ENCODE measurements around the gene DEFB131A. TPM values are rescaled to one million over a fixed set of nuclear protein-coding genes. Genes with fewer than 3 reads are reported as not detected.
"Not testable (repeated sequence)": the region's sequence is repeated elsewhere in the genome, so short reads cannot be mapped to it uniquely, and the experiment has no call there.

DEFB131A gene, protein sequence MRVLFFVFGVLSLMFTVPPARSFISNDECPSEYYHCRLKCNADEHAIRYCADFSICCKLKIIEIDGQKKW
- not detected for total RNA-seq
- not detected for polyA plus RNA-seq (2013, experiment 1 of 2)
- not detected for polyA plus RNA-seq (2013, experiment 2 of 2)
- total RNA-seq, result 0 reads per million in 172 experiments

DNA sequence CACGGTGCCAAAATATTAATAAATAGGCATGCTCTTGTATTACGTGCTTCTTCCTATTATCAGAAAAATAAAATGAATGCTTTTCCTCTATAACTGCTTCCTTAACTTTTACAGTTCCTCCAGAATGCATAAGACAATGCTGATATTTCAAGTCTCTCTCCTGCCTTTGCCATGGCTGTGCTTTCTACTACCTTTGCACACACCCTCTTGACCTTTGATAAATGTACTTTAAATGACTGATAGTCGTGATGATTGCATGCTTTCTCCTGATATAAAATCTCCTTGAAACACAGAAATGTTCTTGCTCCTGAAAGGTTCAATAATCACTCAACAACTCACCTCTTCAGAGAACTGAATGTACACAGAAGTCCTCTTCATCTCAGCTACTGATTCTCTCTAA, at the start of gene DEFB131A:
Gene DEFB131A (plus strand): TSS at position 301 of the 400 bp plus-strand sequence. CDS start 120 bp downstream, outside the sequence.
- H3K4me1 Mint-ChIP-seq (ENCODE audit: low read depth); H3K27me3 ChIP-seq (ENCODE audit: control insufficient read depth in 1 of 2, insufficient read depth in 2 of 2, low read length in 2 of 2); DNase-seq; H3K36me3 ChIP-seq (ENCODE audit: insufficient read depth, low read length); intact Hi-C loops (cut with DNase I, micrococcal nuclease); CTCF ChIA-PET; H3K27me3 Mint-ChIP-seq; H3K9me3 ChIP-seq (ENCODE audit: control insufficient read depth in 1 of 2, insufficient read depth in 1 of 2, low read length in 2 of 2); H3K27ac ChIP-seq (ENCODE audit: low read depth in 1 of 2, low read length in 2 of 2); H3K9me3 Mint-ChIP-seq; ATAC-seq (ENCODE audit: poor library complexity); H3K36me3 Mint-ChIP-seq (ENCODE audit: low read depth); H3K4me3 Mint-ChIP-seq; POLR2A ChIA-PET; H3K27ac Mint-ChIP-seq; H3K4me3 ChIP-seq (ENCODE audit: low read length); H3K4me1 ChIP-seq (ENCODE audit: insufficient read depth, low read length): not testable (repeated sequence)

DNA sequence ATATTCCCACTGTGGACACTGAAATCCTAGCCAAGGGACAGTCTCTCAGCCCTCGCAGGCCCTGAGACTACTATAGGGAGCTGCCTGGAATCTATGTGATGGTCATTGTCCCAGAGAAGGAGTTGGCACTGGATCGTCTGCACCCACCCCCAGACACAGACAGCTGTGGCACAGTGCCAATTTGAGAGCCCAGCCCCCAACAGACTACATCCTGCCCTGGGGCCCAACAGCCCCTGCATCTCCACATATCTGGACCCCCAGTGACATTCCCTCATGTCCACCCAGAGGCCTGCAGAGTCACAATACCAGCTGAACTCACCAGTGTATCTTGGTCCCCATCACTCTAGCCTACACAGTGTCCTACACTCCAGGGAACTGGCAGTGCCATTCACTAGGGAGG, 38.4 kb upstream of the DEFB131A start:
- H3K27me3 Mint-ChIP-seq, result peaks cover 15% of the 10 kb centered on the region
- DNase-seq; H3K9me3 ChIP-seq (ENCODE audit: control insufficient read depth in 1 of 2, insufficient read depth in 1 of 2, low read length in 2 of 2); H3K4me1 ChIP-seq (ENCODE audit: insufficient read depth, low read length); H3K27me3 ChIP-seq (ENCODE audit: control insufficient read depth in 1 of 2, insufficient read depth in 2 of 2, low read length in 2 of 2); H3K36me3 ChIP-seq (ENCODE audit: insufficient read depth, low read length); H3K9me3 Mint-ChIP-seq; H3K4me1 Mint-ChIP-seq (ENCODE audit: low read depth); CTCF ChIA-PET; H3K27ac ChIP-seq (ENCODE audit: low read depth in 1 of 2, low read length in 2 of 2); POLR2A ChIA-PET; H3K36me3 Mint-ChIP-seq (ENCODE audit: low read depth); intact Hi-C loops (cut with DNase I, micrococcal nuclease); H3K4me3 Mint-ChIP-seq; H3K27ac Mint-ChIP-seq; H3K4me3 ChIP-seq (ENCODE audit: low read length); ATAC-seq (ENCODE audit: poor library complexity): not testable (repeated sequence)

DNA sequence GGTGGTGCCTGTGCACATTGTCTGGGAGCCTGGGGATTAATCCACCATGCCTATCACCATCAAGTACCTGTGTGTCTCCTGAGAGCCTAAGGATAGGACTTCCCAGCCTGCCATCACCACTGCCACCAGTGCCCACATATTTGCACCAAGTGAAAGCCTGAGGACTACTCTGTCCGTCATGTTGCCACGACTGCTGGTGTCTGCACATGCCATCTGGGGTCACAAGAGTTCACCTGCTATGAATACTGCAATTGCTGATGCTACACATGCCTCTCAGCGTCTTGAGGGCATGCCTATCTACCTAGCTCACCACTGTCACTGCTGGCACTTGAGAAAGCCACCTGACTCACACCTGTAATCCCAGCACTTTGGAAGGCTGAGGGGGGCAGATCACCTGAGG, 37.7 kb upstream of the DEFB131A start:
- H3K27me3 Mint-ChIP-seq; H3K27ac Mint-ChIP-seq; H3K4me1 ChIP-seq (ENCODE audit: insufficient read depth, low read length); intact Hi-C loops (cut with DNase I, micrococcal nuclease); DNase-seq; H3K9me3 Mint-ChIP-seq; H3K27me3 ChIP-seq (ENCODE audit: control insufficient read depth in 1 of 2, insufficient read depth in 2 of 2, low read length in 2 of 2); ATAC-seq (ENCODE audit: poor library complexity); H3K36me3 Mint-ChIP-seq (ENCODE audit: low read depth); H3K9me3 ChIP-seq (ENCODE audit: control insufficient read depth in 1 of 2, insufficient read depth in 1 of 2, low read length in 2 of 2); H3K4me3 ChIP-seq (ENCODE audit: low read length); H3K4me1 Mint-ChIP-seq (ENCODE audit: low read depth); H3K36me3 ChIP-seq (ENCODE audit: insufficient read depth, low read length); H3K4me3 Mint-ChIP-seq; CTCF ChIA-PET; H3K27ac ChIP-seq (ENCODE audit: low read depth in 1 of 2, low read length in 2 of 2); POLR2A ChIA-PET: not testable (repeated sequence)

DNA sequence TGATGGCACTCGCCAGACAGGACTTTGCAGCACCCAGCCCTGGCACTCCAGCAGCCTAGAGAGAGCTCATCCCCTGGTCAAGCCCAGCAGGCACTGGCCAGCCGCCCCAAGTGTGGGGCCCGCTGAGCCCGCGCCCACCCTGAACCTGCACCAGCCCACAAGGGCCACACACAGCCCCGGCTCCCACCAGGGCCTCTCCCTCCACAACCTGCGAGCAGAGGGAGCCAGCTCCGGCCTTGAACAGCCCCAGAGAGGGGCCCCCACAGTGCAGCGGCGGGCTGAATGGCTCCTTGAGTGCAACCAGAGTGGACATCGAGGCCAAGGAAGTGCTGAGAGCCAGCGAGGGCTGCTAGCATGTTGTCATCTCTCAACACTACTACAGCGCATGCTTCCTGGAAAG, 34.4 kb upstream of the DEFB131A start:
- H3K27ac ChIP-seq (ENCODE audit: low read depth in 1 of 2, low read length in 2 of 2), result no peak overlapping the region
- no peaks in the 10 kb centered on the region for H3K36me3 ChIP-seq (ENCODE audit: insufficient read depth, low read length)
- POLR2A ChIA-PET, result no interaction called here
- no peak overlapping the region for H3K4me3 ChIP-seq (ENCODE audit: low read length)
- DNase-seq, result no peak
- Mint-ChIP-seq H3K4me1 (ENCODE audit: low read depth) (no peaks in the 10 kb centered on the region), H3K4me3 (no peak overlapping the region), H3K36me3 (ENCODE audit: low read depth) (no peaks in the 10 kb centered on the region), H3K27ac (no peak overlapping the region), H3K9me3 (peaks cover 7% of the 10 kb centered on the region), H3K27me3 (no peaks in the 10 kb centered on the region)
- H3K9me3 ChIP-seq (ENCODE audit: control insufficient read depth in 1 of 2, insufficient read depth in 1 of 2, low read length in 2 of 2), result peaks cover 0 to 6% of the 10 kb centered on the region in 2 experiments
- no peak for ATAC-seq (ENCODE audit: poor library complexity)
- no peaks in the 10 kb centered on the region for H3K4me1 ChIP-seq (ENCODE audit: insufficient read depth, low read length)
- TF ChIP-seq, protein P1, sequence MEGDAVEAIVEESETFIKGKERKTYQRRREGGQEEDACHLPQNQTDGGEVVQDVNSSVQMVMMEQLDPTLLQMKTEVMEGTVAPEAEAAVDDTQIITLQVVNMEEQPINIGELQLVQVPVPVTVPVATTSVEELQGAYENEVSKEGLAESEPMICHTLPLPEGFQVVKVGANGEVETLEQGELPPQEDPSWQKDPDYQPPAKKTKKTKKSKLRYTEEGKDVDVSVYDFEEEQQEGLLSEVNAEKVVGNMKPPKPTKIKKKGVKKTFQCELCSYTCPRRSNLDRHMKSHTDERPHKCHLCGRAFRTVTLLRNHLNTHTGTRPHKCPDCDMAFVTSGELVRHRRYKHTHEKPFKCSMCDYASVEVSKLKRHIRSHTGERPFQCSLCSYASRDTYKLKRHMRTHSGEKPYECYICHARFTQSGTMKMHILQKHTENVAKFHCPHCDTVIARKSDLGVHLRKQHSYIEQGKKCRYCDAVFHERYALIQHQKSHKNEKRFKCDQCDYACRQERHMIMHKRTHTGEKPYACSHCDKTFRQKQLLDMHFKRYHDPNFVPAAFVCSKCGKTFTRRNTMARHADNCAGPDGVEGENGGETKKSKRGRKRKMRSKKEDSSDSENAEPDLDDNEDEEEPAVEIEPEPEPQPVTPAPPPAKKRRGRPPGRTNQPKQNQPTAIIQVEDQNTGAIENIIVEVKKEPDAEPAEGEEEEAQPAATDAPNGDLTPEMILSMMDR (IDR thresholded peaks at IDR 0.05), result no peak
- intact Hi-C loops (cut with DNase I, micrococcal nuclease), result no loop called here
- H3K27me3 ChIP-seq (ENCODE audit: control insufficient read depth in 1 of 2, insufficient read depth in 2 of 2, low read length in 2 of 2), result no peaks in the 10 kb centered on the region
- CTCF ChIA-PET, result no interaction called here

DNA sequence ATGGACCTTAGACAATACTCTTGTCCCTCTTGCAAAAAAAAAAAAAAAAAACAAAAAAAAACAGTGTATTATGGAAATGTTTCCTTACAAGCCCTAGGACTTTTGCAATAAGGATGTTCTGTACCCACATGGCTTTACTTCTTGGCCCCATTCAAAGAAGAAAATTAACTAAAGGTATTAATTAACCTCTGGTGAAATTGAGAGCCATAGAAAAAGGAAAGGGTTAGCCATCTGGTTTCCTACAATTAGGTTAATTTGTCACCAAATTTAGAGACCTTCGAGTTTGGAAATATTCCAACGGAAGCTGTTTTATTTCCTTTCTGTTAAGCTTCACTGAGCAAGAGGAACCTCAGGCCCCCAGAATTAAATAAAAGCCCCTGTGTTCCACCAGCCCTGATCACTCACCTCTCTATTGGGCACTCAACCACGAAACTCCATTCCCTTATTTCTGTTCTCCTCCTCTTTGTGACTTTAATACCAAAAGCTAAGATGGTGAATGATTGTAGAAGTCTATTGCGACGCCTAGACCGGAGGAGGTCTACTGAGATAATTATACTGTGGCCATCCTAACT, 22.2 kb upstream of the DEFB131A start:
- H3K27ac ChIP-seq (ENCODE audit: low read depth in 1 of 2, low read length in 2 of 2), result not testable (repeated sequence)

DNA sequence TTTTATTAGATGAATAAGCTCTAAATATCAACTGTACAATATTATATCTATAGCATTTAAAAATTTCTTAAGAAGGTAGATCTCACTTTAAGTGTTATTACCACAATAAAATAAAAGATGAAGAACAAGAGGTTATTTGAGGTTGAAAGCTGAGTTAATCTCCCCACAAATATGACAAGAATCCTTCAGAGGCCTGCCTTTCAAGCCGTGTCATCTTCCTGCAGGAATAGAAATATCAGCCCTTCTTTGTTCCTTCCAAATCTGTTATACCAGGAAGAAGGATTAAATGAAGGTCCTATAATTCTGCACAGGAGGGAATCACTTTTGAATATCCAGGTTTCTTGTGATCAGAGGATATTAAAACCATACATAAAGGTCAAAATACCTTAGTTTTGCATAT, 18.3 kb upstream of the DEFB131A start:
- H3K27me3 Mint-ChIP-seq; intact Hi-C loops (cut with DNase I, micrococcal nuclease); H3K27ac Mint-ChIP-seq; H3K36me3 Mint-ChIP-seq (ENCODE audit: low read depth); POLR2A ChIA-PET; ATAC-seq (ENCODE audit: poor library complexity); H3K9me3 Mint-ChIP-seq; H3K27me3 ChIP-seq (ENCODE audit: control insufficient read depth in 1 of 2, insufficient read depth in 2 of 2, low read length in 2 of 2); H3K9me3 ChIP-seq (ENCODE audit: control insufficient read depth in 1 of 2, insufficient read depth in 1 of 2, low read length in 2 of 2); H3K4me3 Mint-ChIP-seq; H3K27ac ChIP-seq (ENCODE audit: low read depth in 1 of 2, low read length in 2 of 2); CTCF ChIA-PET; H3K4me1 ChIP-seq (ENCODE audit: insufficient read depth, low read length); H3K4me1 Mint-ChIP-seq (ENCODE audit: low read depth); H3K36me3 ChIP-seq (ENCODE audit: insufficient read depth, low read length); H3K4me3 ChIP-seq (ENCODE audit: low read length); DNase-seq: not testable (repeated sequence)

More for the DNA sequence above, 22.2 kb upstream of the DEFB131A start:
- H3K36me3 ChIP-seq (ENCODE audit: insufficient read depth, low read length); H3K36me3 Mint-ChIP-seq (ENCODE audit: low read depth); H3K9me3 ChIP-seq (ENCODE audit: control insufficient read depth in 1 of 2, insufficient read depth in 1 of 2, low read length in 2 of 2); H3K27ac Mint-ChIP-seq; H3K9me3 Mint-ChIP-seq; intact Hi-C loops (cut with DNase I, micrococcal nuclease); POLR2A ChIA-PET; H3K4me1 Mint-ChIP-seq (ENCODE audit: low read depth); H3K4me1 ChIP-seq (ENCODE audit: insufficient read depth, low read length); CTCF ChIA-PET; H3K4me3 ChIP-seq (ENCODE audit: low read length); ATAC-seq (ENCODE audit: poor library complexity); DNase-seq; H3K27me3 ChIP-seq (ENCODE audit: control insufficient read depth in 1 of 2, insufficient read depth in 2 of 2, low read length in 2 of 2); H3K4me3 Mint-ChIP-seq: not testable (repeated sequence)
- H3K27me3 Mint-ChIP-seq, result peaks cover 11% of the 10 kb centered on the region
